Stomach (tissue), 9 donors: Measurements from ENCODE around the gene DCAF10. TPM values are rescaled to one million over a fixed set of nuclear protein-coding genes. Genes with fewer than 3 reads are reported as not detected.

ENCODE experiments used
- DNase-seq, 2 donors: peaks; one replicate each; pipeline versions ENCODE4 v3.0.0 to v3.0.0-alpha.2; 2013 to 2019
- H3K27ac ChIP-seq, 5 donors: fragments of 200-600 bp in 4 of 5; sonication (generic) in 4 of 5; one replicate each; pipeline ENCODE4 v1.5.1; 2013 to 2019; ENCODE audit warnings: mild to moderate bottlenecking in 1 of 5, moderate library complexity in 1 of 5
- H3K27me3 ChIP-seq, 3 donors: fragments of 200-600 bp; sonication (generic); one replicate each; pipeline ENCODE4 v1.5.1; 2017 to 2019; ENCODE audit warnings: mixed run types in 1 of 3
- H3K36me3 ChIP-seq, 4 donors: fragments of 200-600 bp; sonication (generic); 1 replicate in 3 of 4; 2 replicates in 1 of 4; pipeline ENCODE4 v1.5.1; 2016 to 2019
- H3K4me1 ChIP-seq, 4 donors: fragments of 200-600 bp; sonication (generic); one replicate each; pipeline ENCODE4 v1.5.1; 2016 to 2019
- H3K4me3 ChIP-seq, 4 donors: fragments of 200-600 bp; sonication (generic) in 3 of 4; one replicate each; pipeline ENCODE4 v1.5.1; 2016 to 2019; ENCODE audit warnings: mild to moderate bottlenecking in 1 of 4
- H3K9me3 ChIP-seq, 4 donors: fragments of 200-600 bp; sonication (generic); one replicate each; pipeline ENCODE4 v1.5.1; 2016 to 2019
- CTCF ChIP-seq, 7 experiments: fragments of 450-650 bp in 4 of 7; fragments of 200-600 bp in 3 of 7; sonication (generic) in 3 of 7; IDR thresholded peaks; one replicate each; pipeline ENCODE4 v1.5.1; 2016 to 2019; ENCODE audit warnings: antibody characterized with exemption in 7 of 7, control low read depth in 2 of 7, mild to moderate bottlenecking in 1 of 7
- EP300 ChIP-seq: sonication (generic); formaldehyde crosslinking; IDR thresholded peaks from one replicate; pipeline ENCODE4 v1.6.1; 2017; ENCODE audit warnings: antibody characterized with exemption
- POLR2A ChIP-seq, 4 donors: fragments of 450-650 bp; IDR thresholded peaks; one replicate each; pipeline ENCODE4 v1.6.1; 2016; ENCODE audit warnings: antibody characterized with exemption in 4 of 4, control low read depth in 2 of 4, mild to moderate bottlenecking in 1 of 4, moderate library complexity in 1 of 4
- POLR2AphosphoS5 ChIP-seq, 3 donors: sonication (generic); formaldehyde crosslinking; IDR thresholded peaks; one replicate each; pipeline ENCODE4 v1.6.1; 2016; ENCODE audit warnings: antibody characterized with exemption in 3 of 3
- WGBS, 5 donors: extraction: QIAGEN DNeasy Blood & Tissue Kit in 3 of 5; methylation state at CpG; one replicate each; pipeline versions ENCODE4 v1.1.5 to v1.1.7; 2013 to 2018; 5-methylcytosine and 5-hydroxymethylcytosine counted together
- intact Hi-C: fragments of 100-400 bp; cut with DNase I; formaldehyde crosslinking; loops from one replicate; pipeline ENCODE4 v1.15.1; 2023; ENCODE audit warnings: low total_unique reads
- polyA plus RNA-seq, 3 donors: library from polyadenylated mRNA; stranded (reverse); fragments of 200-250 nt; gene quantifications; one replicate each; pipeline ENCODE4 v1.2.3, GENCODE V29; 2013
- total RNA-seq, 5 donors: library from RNA; depleted of rRNA; stranded (reverse); fragments of >200 nt; gene quantifications; one replicate each; pipeline versions ENCODE4 v1.1.0 to v1.2.3, GENCODE V29; 2014 to 2016
- donor health status: healthy with polysubstance abuse.
- donor health status: Bipolar disorder and iron deficiency.
- donor health status: healthy.

The DCAF10 gene
- total and polyA plus RNA-seq, 8 donors: 5.9 to 39.7 (median 22.1) TPM

- TF ChIP-seq EP300 (no peak), POLR2A (IDR thresholded peaks at IDR 0.05) (no peak), POLR2AphosphoS5 (IDR thresholded peaks at IDR 0.05) (no peak), CTCF (IDR thresholded peaks at IDR 0.05) (no peak)
- peaks cover 0 to 10% (median 9%) of the 10 kb centered on the region in 4 donors for H3K4me1 ChIP-seq
- no peak overlapping the region for H3K4me3 ChIP-seq
- peaks cover 0 to 3% (median 0%) of the 10 kb centered on the region in 4 donors for H3K36me3 ChIP-seq
- H3K9me3 ChIP-seq: no peaks in the 10 kb centered on the region
- H3K27ac ChIP-seq: no peak overlapping the region
- H3K27me3 ChIP-seq: no peaks in the 10 kb centered on the region
- intact Hi-C loops: no loop called here
- no peak for DNase-seq
- 23 to 42% (median 34%) methylated on average over 2 of the region's 2 CpGs for WGBS, 5 donors
Measured at GRCh38 chr9:37796232-37796631, 4.4 kb upstream of the DCAF10 start.

GRCh38 chr9:37798677-37799076, 1.9 kb upstream of the DCAF10 start:
- H3K27me3 ChIP-seq: no peaks in the 10 kb centered on the region
- 67 to 84% (median 74%) methylated on average over 1 of the region's 1 CpG for WGBS, 5 donors
- intact Hi-C loops: no loop called here
- H3K36me3 ChIP-seq: peaks cover 0 to 3% (median 0%) of the 10 kb centered on the region in 4 donors
- no peak overlapping the region for H3K27ac ChIP-seq
- TF ChIP-seq POLR2A (IDR thresholded peaks at IDR 0.05) (no peak), EP300 (no peak), POLR2AphosphoS5 (IDR thresholded peaks at IDR 0.05) (no peak), CTCF (IDR thresholded peaks at IDR 0.05) (no peak)
- no peaks in the 10 kb centered on the region for H3K9me3 ChIP-seq
- peaks cover 14 to 34% (median 29%) of the 10 kb centered on the region in 4 donors for H3K4me1 ChIP-seq
- no peak for DNase-seq
- no peak overlapping the region for H3K4me3 ChIP-seq

- H3K27ac ChIP-seq: peak overlapping the region; percentile 89 to 96 (median 91)
- H3K27me3 ChIP-seq: no peaks in the 10 kb centered on the region
- peak overlapping the region; percentile 90 to 98 (median 96) for H3K4me3 ChIP-seq
- intact Hi-C loops: no loop called here
- H3K4me1 ChIP-seq: peaks cover 14 to 53% (median 40%) of the 10 kb centered on the region in 4 donors
- H3K9me3 ChIP-seq: no peaks in the 10 kb centered on the region
- peak; percentile 37 to 72 for DNase-seq
- 0 to 5% (median 1%) methylated on average over 11 to 45 of the region's 45 CpGs for WGBS, 5 donors
- TF ChIP-seq POLR2A (IDR thresholded peaks at IDR 0.05) (no peak), CTCF (IDR thresholded peaks at IDR 0.05) (no peak), POLR2AphosphoS5 (IDR thresholded peaks at IDR 0.05) (no peak), EP300 (no peak)
- peaks cover 0 to 3% (median 0%) of the 10 kb centered on the region in 4 donors for H3K36me3 ChIP-seq
Measured at GRCh38 chr9:37801287-37801850, 772 bp downstream of the DCAF10 start.

- intact Hi-C loops: no loop called here
- H3K9me3 ChIP-seq: no peaks in the 10 kb centered on the region
- peak overlapping the region in 2 of 5 donors; percentile 91 to 96 for H3K27ac ChIP-seq
- H3K4me3 ChIP-seq: peak overlapping the region; percentile 90 to 98 (median 96)
- 41 to 50% (median 44%) methylated on average over 10 of the region's 10 CpGs for WGBS, 5 donors
- H3K36me3 ChIP-seq: no peaks in the 10 kb centered on the region
- peaks cover 14 to 58% (median 40%) of the 10 kb centered on the region in 4 donors for H3K4me1 ChIP-seq
- H3K27me3 ChIP-seq: no peaks in the 10 kb centered on the region
- no peak for TF ChIP-seq EP300
- TF ChIP-seq POLR2AphosphoS5 (IDR thresholded peaks at IDR 0.05): no peak
- no peak for TF ChIP-seq POLR2A (IDR thresholded peaks at IDR 0.05)
- no peak for TF ChIP-seq CTCF (IDR thresholded peaks at IDR 0.05)
- DNase-seq: no peak
Measured at GRCh38 chr9:37801959-37802711, 1.5 kb downstream of the DCAF10 start.
